AG08395 (cell line): ENCODE results near the gene PHACTR1.
"Not testable (repeated sequence)": the region's sequence is repeated elsewhere in the genome, so short reads cannot be mapped to it uniquely, and the experiment has no call there.

Experiments
- DNase-seq: peaks from one replicate; pipeline ENCODE4 v3.0.0; 2012; ENCODE audit warnings: mixed read lengths, low spot score

PHACTR1 gene

GRCh38 chr6:12899046-12899833, 182.7 kb downstream of the PHACTR1 start:
- DNase-seq: no peak

GRCh38 chr6:12903246-12903645, 186.7 kb downstream of the PHACTR1 start:
- no peak for DNase-seq

- DNase-seq: no peak
Observed at GRCh38 chr6:12909833-12910232, 193.3 kb downstream of the PHACTR1 start.

GRCh38 chr6:12911427-12911826, 194.9 kb downstream of the PHACTR1 start:
- DNase-seq: peak; percentile 60

GRCh38 chr6:12913201-12913600, 196.6 kb downstream of the PHACTR1 start:
- no peak for DNase-seq

- DNase-seq: no peak
Observed at GRCh38 chr6:12916006-12916405, 199.4 kb downstream of the PHACTR1 start.

GRCh38 chr6:12916420-12917136, 200.0 kb downstream of the PHACTR1 start:
- DNase-seq: no peak

GRCh38 chr6:12921467-12921866, 204.9 kb downstream of the PHACTR1 start:
- no peak for DNase-seq

GRCh38 chr6:12923644-12924235, 207.2 kb downstream of the PHACTR1 start:
- DNase-seq: no peak

GRCh38 chr6:12924911-12925310, 208.3 kb downstream of the PHACTR1 start:
- DNase-seq: no peak

GRCh38 chr6:12927746-12928145, 211.2 kb downstream of the PHACTR1 start:
- no peak for DNase-seq

- no peak for DNase-seq
Observed at GRCh38 chr6:12929678-12930077, 213.1 kb downstream of the PHACTR1 start.

GRCh38 chr6:12931639-12932038, 215.1 kb downstream of the PHACTR1 start:
- no peak for DNase-seq

GRCh38 chr6:12935637-12936036, 219.1 kb downstream of the PHACTR1 start:
- DNase-seq: no peak

GRCh38 chr6:12937971-12938370, 221.4 kb downstream of the PHACTR1 start:
- DNase-seq: no peak

GRCh38 chr6:12939314-12939713, 222.7 kb downstream of the PHACTR1 start:
- DNase-seq: no peak

GRCh38 chr6:12941422-12941821, 224.9 kb downstream of the PHACTR1 start:
- no peak for DNase-seq

GRCh38 chr6:12943549-12943948, 227.0 kb downstream of the PHACTR1 start:
- DNase-seq: no peak

GRCh38 chr6:12944001-12944400, 227.4 kb downstream of the PHACTR1 start:
- no peak for DNase-seq

GRCh38 chr6:12944528-12944927, 228.0 kb downstream of the PHACTR1 start:
- not testable (repeated sequence) for DNase-seq

GRCh38 chr6:12947151-12947871, 230.7 kb downstream of the PHACTR1 start:
- peak; percentile 18 for DNase-seq

GRCh38 chr6:12947967-12948366, 231.4 kb downstream of the PHACTR1 start:
- no peak for DNase-seq
